ACC112 (cell line): Measurements from ENCODE around the gene QRFP.

Source experiments
- H2AFZ ChIP-seq: fragments of 200-600 bp; sonication (generic); one replicate; pipeline ENCODE4 v1.6.0; 2017; ENCODE audit warnings: antibody characterized with exemption, low read length; ENCODE audit not compliant: unreplicated experiment
- H3K27ac ChIP-seq: fragments of 200-600 bp; sonication (generic); 2 replicates; pipeline ENCODE4 v1.5.1; 2014; ENCODE audit warnings: low read depth, mild to moderate bottlenecking, antibody characterized with exemption, low read length, moderate library complexity
- H3K27me3 ChIP-seq: fragments of 200-600 bp; sonication (generic); 2 replicates; pipeline ENCODE4 v1.6.1; 2014; ENCODE audit warnings: mild to moderate bottlenecking, antibody characterized with exemption, low read length, moderate library complexity, mixed read lengths; ENCODE audit not compliant: insufficient read depth
- H3K36me3 ChIP-seq: fragments of 200-600 bp; sonication (generic); 2 replicates; pipeline ENCODE4 v1.6.1; 2016; ENCODE audit warnings: mild to moderate bottlenecking, antibody characterized with exemption, low read length, moderate library complexity, mixed read lengths; ENCODE audit not compliant: insufficient read depth
- H3K4me1 ChIP-seq: fragments of 200-600 bp; sonication (generic); one replicate; pipeline ENCODE4 v1.6.1; 2016; ENCODE audit warnings: low read length, mixed read lengths; ENCODE audit not compliant: insufficient read depth, unreplicated experiment, control insufficient read depth
- H3K4me3 ChIP-seq: fragments of 200-600 bp; sonication (generic); 2 replicates; pipeline ENCODE4 v1.5.1; 2014; ENCODE audit warnings: mild to moderate bottlenecking, low read depth, low read length
- H3K79me2 ChIP-seq: fragments of 200-600 bp; sonication (generic); one replicate; pipeline ENCODE4 v1.6.0; 2016; ENCODE audit warnings: low read length; ENCODE audit not compliant: control insufficient read depth, unreplicated experiment, insufficient read depth

QRFP gene

DNA sequence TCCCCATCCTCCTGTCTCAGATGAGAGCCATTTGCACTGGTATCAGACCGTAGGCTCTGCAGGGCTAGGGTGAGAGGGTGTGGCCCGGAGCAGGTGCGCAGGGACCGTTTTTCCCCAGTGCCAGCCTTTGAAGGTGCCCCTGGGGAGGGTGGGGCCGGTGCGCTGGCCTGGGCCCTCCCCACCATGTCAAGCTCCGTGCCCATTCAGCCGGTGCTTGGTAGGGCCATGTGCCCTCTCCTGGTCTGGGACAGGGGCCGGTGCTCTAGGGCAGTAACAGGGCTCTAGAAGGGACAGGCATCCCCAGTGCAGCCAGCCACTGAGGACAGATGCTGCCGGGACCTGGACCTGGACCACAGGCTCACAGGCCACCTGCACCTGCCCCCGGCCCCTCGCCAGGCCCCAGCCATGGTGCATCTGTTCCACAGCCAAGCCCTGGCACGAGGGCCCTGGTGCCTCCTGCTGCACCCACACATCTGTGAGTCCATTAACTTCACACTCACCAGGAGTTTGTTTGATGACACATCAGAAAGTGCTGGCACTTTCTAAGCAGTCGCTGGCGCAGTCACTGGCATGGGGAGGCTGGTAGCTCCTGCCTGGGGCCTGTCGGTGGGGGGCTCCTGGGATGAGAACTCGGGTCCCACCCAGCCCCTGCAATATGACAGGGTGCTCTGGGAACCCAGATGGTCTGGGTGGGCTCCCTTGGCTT, 5.0 kb upstream of the QRFP start:
- Histone ChIP-seq H3K79me2 (no peaks in the 10 kb centered on the region), H3K4me1 (no peaks in the 10 kb centered on the region), H3K4me3 (no peak overlapping the region), H3K36me3 (no peaks in the 10 kb centered on the region), H2AFZ (no peak overlapping the region), H3K27ac (no peak overlapping the region), H3K27me3 (peaks cover 7% of the 10 kb centered on the region; the same call in 1 of the 2 replicates)

DNA sequence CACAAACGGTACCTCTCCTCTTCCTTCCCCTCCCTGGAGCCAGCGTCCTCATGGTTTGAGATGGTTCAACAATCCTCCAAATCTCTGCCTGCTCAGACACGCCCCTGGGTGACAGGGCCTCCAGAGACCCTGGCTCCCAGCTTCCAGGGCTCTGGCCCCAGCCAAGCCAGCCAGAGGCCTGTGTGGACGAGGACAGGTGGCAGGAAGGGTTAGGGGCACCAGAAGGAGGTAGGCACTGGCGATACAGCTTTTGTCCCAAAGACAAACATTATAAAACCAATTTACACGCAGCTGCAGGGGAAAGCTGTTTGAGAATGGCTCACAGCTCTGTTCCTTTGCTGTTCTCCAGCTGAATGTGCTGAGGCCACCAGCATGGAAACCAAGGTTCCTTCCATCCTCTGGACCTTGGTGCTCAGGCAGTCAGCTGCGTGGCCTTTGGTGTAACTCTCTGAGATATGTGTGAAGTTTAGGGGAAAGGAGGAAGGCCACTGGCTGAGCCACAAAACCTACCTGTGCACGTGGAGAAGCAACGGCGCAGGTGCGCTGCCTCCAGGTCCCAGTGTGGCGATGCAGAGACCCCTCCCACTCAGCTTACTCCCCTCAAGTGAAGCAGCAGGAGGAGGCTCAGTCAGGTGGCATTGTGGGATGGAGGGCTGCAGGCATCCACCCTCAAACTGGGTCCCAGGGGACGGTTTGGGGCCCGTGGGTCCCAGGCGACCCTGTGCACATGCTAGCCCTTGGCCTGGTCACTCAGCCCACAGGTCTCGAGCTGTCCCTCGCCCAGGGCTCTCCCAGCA, 4.3 kb upstream of the QRFP start:
- no peak overlapping the region for H3K27ac ChIP-seq
- no peaks in the 10 kb centered on the region for H3K79me2 ChIP-seq
- no peak overlapping the region for H3K4me3 ChIP-seq
- no peak overlapping the region for H2AFZ ChIP-seq
- H3K4me1 ChIP-seq, result no peaks in the 10 kb centered on the region
- peaks cover 7% of the 10 kb centered on the region; the same call in 1 of the 2 replicates for H3K27me3 ChIP-seq
- H3K36me3 ChIP-seq, result no peaks in the 10 kb centered on the region

DNA sequence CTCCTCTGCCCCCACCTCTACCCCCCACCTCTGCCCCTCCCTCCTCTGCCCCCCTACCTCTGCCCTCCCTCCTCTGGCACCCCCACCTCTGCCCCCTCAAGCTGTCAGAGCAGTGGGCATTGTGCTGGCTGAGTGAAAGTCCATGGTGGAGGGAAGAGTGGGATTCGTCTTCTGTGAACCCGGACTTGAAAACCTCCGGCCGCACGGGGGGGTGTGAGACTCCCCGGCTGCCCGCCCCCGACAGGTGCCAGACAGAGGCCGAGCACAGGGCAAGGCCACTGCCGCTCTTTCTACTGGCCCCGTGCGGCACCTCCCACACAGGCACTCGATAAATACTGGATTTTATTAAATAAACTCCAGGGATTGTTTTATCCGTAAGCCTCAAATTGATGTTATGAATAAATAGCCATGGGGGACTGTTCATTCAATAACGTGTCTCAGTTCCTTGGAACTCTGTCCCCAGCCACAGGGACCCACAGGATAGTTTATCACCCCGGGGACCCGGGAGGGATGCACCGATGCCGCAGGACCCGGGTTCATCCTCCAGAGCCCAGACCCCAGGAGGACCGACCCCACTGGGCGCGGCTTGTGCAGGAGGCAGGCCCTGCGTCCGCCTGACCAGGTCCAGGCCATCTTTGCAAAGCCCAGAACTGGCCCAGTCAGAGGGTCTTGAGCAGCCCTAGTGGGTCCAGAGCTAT, 2.6 kb upstream of the QRFP start:
- no peaks in the 10 kb centered on the region for H3K79me2 ChIP-seq
- no peaks in the 10 kb centered on the region for H3K36me3 ChIP-seq
- H3K4me3 ChIP-seq, result no peak overlapping the region
- no peak overlapping the region for H2AFZ ChIP-seq
- no peaks in the 10 kb centered on the region for H3K4me1 ChIP-seq
- H3K27me3 ChIP-seq, result peaks cover 7% of the 10 kb centered on the region; the same call in 1 of the 2 replicates
- no peak overlapping the region for H3K27ac ChIP-seq

DNA sequence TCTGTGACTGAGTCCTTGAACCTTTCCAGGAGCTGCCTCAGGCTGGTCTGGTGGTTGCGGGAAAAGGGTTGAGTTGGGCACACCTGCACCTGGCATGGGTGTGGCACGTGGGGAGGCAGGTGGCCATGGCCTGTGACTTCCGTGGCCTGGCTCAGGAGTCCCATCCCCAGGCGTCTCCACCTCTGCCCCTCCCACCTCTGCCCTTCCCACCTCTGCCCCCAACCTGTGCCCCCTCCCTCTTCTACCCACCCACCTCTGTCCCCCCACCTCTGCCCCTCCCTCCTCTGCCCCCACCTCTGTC, 1.9 kb upstream of the QRFP start:
- Histone ChIP-seq H2AFZ (no peak overlapping the region), H3K79me2 (no peaks in the 10 kb centered on the region), H3K27ac (no peak overlapping the region), H3K4me3 (no peak overlapping the region), H3K4me1 (no peaks in the 10 kb centered on the region), H3K36me3 (no peaks in the 10 kb centered on the region), H3K27me3 (peaks cover 7% of the 10 kb centered on the region; the same call in 1 of the 2 replicates)

DNA sequence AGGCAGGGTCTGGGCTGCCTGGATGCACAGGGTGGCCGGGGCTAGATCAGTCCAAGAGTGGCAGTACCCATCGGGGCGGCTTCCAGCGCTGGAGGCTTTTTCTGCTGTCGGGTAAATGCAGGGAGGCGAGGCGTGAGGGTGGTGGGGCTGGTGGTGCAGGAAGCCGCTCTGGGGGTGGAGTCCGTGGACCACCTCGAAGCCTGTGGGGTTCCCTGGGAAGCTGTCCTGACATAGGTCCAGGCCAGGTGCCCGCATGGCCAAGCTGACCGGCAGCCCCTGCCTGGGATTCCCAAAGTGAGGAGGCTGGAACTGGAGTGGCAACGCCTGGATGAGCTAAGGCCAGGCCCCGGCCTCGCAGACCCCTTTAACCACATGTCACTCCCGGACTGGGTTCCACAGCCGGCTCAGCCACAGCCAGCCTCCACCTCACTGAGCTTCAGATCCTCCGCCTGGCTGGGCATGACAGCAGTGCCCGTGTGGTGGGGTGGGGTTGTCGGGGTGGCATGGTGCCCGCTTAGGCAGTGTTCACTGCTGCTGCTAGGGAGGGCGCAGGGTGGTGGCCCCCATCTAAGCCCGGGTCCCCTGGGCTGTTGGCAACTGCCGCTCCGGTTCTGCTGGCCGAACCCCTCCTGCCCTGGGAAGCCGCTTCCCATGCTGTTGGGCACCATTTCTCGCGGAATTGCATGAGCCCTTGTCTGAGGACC, 1.4 kb upstream of the QRFP start:
- Histone ChIP-seq H2AFZ (no peak overlapping the region), H3K27ac (no peak overlapping the region), H3K79me2 (no peaks in the 10 kb centered on the region), H3K4me3 (no peak overlapping the region), H3K36me3 (no peaks in the 10 kb centered on the region), H3K4me1 (no peaks in the 10 kb centered on the region), H3K27me3 (peaks cover 7% of the 10 kb centered on the region; the same call in 1 of the 2 replicates)

DNA sequence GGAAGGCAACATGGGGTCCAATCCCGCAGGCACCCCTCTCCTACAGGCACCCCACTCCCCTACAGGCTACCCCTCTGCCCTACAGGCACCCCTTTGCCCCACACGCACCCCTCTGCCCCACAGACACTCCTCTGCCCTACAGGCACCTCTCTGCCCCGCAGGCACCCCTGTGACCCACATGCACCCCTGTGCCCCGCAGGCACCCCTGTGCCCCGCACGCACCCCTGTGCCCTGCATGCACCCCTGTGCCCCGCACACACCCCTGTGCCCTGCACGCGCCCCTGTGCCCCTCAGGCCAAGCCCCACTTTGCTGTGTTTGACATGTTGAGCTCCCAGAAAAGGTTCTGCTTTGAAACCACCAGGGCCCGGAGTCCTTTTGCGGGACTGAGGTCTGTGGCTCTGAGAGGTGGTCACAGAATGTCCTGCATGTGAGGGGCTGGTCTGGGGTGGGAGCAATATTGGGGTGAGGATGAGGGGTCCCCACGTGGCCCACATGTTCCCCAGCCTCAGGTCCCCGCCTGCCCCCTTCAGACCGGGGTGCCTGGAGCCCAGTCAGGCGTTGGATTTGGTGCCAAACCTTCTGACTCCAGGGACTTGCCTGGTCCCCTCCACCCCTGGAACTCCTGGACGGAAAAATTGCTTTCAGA, 616 bp upstream of the QRFP start:
- Histone ChIP-seq H3K36me3 (no peaks in the 10 kb centered on the region), H3K79me2 (no peaks in the 10 kb centered on the region), H3K27me3 (peaks cover 7% of the 10 kb centered on the region; the same call in 1 of the 2 replicates)

DNA sequence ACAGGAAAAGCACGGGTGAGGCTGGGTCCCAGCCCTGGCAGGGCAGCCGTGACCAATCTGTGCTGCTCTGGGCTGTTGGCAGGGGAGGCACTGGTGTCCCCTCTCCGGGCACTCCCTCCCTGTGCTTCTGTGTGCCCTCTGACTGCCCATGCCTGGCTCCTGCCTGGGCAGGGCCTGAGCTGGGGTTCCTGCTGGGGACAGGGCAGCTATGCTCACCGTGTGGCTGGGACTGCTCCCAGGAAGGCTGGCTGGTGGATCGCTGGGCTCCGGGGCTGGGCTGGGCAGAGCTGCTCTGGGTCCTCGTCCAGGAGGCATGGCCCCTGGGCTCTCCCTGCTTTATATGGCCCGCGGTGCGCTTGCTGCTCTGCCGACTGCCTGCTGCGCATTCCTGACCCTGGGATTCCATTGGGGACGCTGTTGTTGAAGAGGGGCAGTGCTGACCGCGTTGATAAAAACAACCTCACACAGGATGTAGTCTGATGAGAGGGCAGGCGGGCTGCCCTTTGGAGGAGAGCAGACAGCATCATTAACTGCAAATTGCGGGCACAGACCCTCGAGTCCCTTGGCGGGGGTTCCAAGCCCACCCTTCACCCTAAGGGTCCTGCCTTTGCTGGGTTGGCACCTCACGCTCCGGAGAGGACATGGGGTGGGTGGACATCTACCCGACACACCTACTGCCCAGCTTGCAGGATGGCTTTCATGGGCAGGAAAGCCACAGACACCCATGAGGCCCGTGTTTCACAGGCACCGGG, 955 bp downstream of the QRFP start:
- H3K4me1 ChIP-seq, result no peaks in the 10 kb centered on the region
- H2AFZ ChIP-seq, result no peak overlapping the region
- peaks cover 7% of the 10 kb centered on the region; the same call in 1 of the 2 replicates for H3K27me3 ChIP-seq
- no peak overlapping the region for H3K27ac ChIP-seq
- H3K36me3 ChIP-seq, result no peaks in the 10 kb centered on the region
- no peak overlapping the region for H3K4me3 ChIP-seq
- no peaks in the 10 kb centered on the region for H3K79me2 ChIP-seq

More for the DNA sequence above, 616 bp upstream of the QRFP start:
- Histone ChIP-seq H3K4me1 (no peaks in the 10 kb centered on the region), H3K27ac (no peak overlapping the region), H2AFZ (no peak overlapping the region), H3K4me3 (no peak overlapping the region)

DNA sequence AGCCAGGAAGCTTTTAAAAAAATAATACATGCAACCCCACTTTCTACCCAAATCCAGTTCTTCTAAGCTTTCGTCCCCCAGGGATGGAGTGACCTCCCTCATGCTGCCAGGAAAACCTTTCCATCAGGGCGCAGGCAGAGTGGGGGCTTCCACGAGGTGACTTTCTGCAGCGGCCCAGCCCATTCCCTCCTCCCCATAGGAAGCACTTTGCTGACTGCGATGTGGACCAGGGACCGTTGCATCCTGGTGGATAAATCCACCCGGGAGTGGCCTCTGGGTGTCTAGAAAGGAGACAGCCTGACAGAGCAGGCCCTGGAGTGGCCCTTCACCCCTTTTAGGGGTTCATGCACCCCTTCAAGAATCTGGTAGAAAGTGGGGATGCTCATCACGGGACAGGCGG, 1.6 kb downstream of the QRFP start:
- Histone ChIP-seq H2AFZ (no peak overlapping the region), H3K27ac (no peak overlapping the region), H3K4me1 (no peaks in the 10 kb centered on the region), H3K4me3 (no peak overlapping the region), H3K27me3 (peaks cover 7% of the 10 kb centered on the region; the same call in 1 of the 2 replicates), H3K36me3 (no peaks in the 10 kb centered on the region), H3K79me2 (no peaks in the 10 kb centered on the region)

DNA sequence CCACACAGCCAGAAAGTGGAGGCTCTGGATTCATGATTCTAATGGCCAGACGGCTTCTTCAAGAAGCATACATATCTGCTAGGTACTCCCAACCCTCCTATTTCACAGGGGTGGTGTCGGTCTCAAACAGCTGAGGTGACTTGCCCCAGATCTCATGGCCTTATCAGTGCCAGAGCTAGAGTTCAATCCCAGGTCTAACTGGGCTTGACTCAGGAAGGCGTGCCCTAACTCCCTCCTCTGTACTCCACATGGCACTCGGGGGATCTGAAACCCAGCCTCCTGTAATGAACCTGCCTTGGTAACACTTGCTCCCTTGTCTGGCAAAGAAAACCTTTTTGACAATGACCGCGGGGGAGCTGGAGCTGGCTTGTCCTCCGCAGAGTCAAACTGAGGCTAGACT, 2.1 kb downstream of the QRFP start:
- Histone ChIP-seq H2AFZ (no peak overlapping the region), H3K27me3 (peaks cover 5% of the 10 kb centered on the region; the same call in 1 of the 2 replicates), H3K27ac (no peak overlapping the region), H3K36me3 (no peaks in the 10 kb centered on the region), H3K79me2 (no peaks in the 10 kb centered on the region), H3K4me1 (no peaks in the 10 kb centered on the region), H3K4me3 (no peak overlapping the region)
